Colonic mucosa (tissue), 4 donors: ENCODE measurements around the gene KCTD11. TPM values are rescaled to one million over a fixed set of nuclear protein-coding genes. Genes with fewer than 3 reads are reported as not detected.
"Not testable (repeated sequence)": the region's sequence is repeated elsewhere in the genome, so short reads cannot be mapped to it uniquely, and the experiment has no call there.

Experiments used
- DNase-seq: peaks from one replicate; pipeline ENCODE4 v3.0.0-alpha.2; 2020
- H3K27ac ChIP-seq: fragments of 200-600 bp; one replicate; pipeline ENCODE4 v1.8.0; 2021
- H3K27me3 ChIP-seq: fragments of 200-600 bp; one replicate; pipeline ENCODE4 v1.8.0; 2021
- H3K36me3 ChIP-seq: fragments of 200-600 bp; one replicate; pipeline ENCODE4 v1.8.0; 2021
- H3K4me1 ChIP-seq: fragments of 200-600 bp; one replicate; pipeline ENCODE4 v1.8.0; 2021; ENCODE audit warnings: mild to moderate bottlenecking
- H3K4me3 ChIP-seq: fragments of 200-600 bp; one replicate; pipeline ENCODE4 v1.8.0; 2021
- H3K9ac ChIP-seq, 2 donors: one replicate each; pipeline ENCODE4 v1.7.0; 2013; ENCODE audit warnings: control low read depth in 2 of 2, low read depth in 2 of 2, low read length in 2 of 2
- H3K9me3 ChIP-seq: fragments of 200-600 bp; one replicate; pipeline ENCODE4 v1.8.0; 2021
- intact Hi-C: fragments of 100-400 bp; cut with DNase I; formaldehyde crosslinking; loops from one replicate; pipeline ENCODE4 v1.14.1; 2022
- total RNA-seq, 2 donors: library from RNA; stranded (reverse); fragmentation: NEBNext Ultra II Directional in 1 of 2; extraction: Animal tissue kit (Norgen Biotek cat#: 25700) in 1 of 2; gene quantifications; one replicate each; pipeline ENCODE4 v1.2.1, GENCODE V29; 2021
- TF ChIP-seq, protein P1 (sequence below): fragments of 200-600 bp; IDR thresholded peaks from one replicate; pipeline ENCODE4 v1.8.0; 2022; ENCODE audit warnings: antibody characterized with exemption, mild to moderate bottlenecking
- donor health status: healthy.
- donor health status: DM: no; HTN: no; CAD: no.
- donor health status: DM: no; HTN: no; CAD: no.

KCTD11 gene
- total RNA-seq, 2 donors from 2014 or later = 5.6 to 12.6 TPM

DNA sequence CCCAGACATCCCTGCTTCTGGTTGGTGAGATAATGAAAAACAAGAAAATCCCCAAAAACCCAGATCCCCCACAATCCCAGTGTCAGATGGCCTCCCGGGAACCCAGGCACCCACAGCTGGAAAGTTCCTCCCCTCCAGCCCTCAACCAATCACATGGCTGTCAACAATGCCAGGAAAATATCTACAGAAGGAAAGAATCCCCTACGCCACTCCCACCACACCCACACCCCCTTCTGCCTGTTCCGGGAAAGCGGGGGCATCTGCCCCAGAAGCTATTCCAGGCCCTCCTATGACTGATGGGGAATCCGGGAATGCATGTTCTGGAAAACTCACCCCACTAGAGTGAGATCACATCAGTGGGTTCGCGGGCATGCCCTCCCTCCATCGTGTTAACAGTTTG lies 4.8 kb downstream of the KCTD11 start:
- intact Hi-C loops = loop anchor here (5.0 to 10.0 kb wide), 3 partner anchors 81 to 208 kb away; partner anchors contain the start of genes FGF11, SENP3 and TMEM102
- no peak for DNase-seq
- Histone ChIP-seq H3K4me3 (no peak overlapping the region), H3K27me3 (no peaks in the 10 kb centered on the region), H3K9me3 (no peaks in the 10 kb centered on the region), H3K27ac (peak overlapping the region; percentile 47), H3K9ac (peak overlapping the region; percentile 2 to 43), H3K4me1 (peaks cover 11% of the 10 kb centered on the region), H3K36me3 (no peaks in the 10 kb centered on the region)
- TF ChIP-seq, protein P1, sequence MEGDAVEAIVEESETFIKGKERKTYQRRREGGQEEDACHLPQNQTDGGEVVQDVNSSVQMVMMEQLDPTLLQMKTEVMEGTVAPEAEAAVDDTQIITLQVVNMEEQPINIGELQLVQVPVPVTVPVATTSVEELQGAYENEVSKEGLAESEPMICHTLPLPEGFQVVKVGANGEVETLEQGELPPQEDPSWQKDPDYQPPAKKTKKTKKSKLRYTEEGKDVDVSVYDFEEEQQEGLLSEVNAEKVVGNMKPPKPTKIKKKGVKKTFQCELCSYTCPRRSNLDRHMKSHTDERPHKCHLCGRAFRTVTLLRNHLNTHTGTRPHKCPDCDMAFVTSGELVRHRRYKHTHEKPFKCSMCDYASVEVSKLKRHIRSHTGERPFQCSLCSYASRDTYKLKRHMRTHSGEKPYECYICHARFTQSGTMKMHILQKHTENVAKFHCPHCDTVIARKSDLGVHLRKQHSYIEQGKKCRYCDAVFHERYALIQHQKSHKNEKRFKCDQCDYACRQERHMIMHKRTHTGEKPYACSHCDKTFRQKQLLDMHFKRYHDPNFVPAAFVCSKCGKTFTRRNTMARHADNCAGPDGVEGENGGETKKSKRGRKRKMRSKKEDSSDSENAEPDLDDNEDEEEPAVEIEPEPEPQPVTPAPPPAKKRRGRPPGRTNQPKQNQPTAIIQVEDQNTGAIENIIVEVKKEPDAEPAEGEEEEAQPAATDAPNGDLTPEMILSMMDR = no peak

GRCh38 chr17:7357381-7357780 lies 5.4 kb downstream of the KCTD11 start:
- H3K27me3 ChIP-seq = no peaks in the 10 kb centered on the region
- DNase-seq = no peak
- peak overlapping the region; percentile 41 for H3K27ac ChIP-seq
- H3K36me3 ChIP-seq = no peaks in the 10 kb centered on the region
- no peaks in the 10 kb centered on the region for H3K9me3 ChIP-seq
- peaks cover 11% of the 10 kb centered on the region for H3K4me1 ChIP-seq
- H3K4me3 ChIP-seq = no peak overlapping the region
- peak overlapping the region in 1 of 2 donors; percentile 12 for H3K9ac ChIP-seq
- intact Hi-C loops = loop anchor here (5.0 to 10.0 kb wide), 3 partner anchors 80 to 207 kb away; partner anchors contain the start of genes FGF11, SENP3 and TMEM102
- TF ChIP-seq, protein P1 = no peak

DNA sequence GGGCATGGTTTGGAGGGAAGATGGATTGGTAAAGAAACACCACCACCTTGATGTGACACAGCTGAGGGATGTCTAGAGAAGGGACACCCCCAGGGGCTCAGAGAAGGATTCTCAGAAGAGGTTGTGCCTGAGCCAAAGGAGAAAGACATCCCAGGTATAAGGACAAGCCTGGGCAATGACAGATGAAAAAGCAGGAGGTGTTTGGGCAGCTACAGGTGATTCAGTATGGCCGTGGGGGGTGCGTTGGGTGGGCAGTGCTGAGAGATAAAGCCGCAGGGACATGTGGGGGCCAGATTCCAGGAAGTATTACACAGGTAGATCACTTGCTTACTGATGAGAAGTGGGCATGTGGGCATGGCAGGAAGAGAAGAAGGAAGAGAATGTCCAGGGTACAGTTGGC lies 9.9 kb downstream of the KCTD11 start:
- no peaks in the 10 kb centered on the region for H3K4me1 ChIP-seq
- no peak overlapping the region for H3K27ac ChIP-seq
- H3K9me3 ChIP-seq = no peaks in the 10 kb centered on the region
- intact Hi-C loops = no loop called here
- no peak overlapping the region for H3K9ac ChIP-seq
- H3K27me3 ChIP-seq = no peaks in the 10 kb centered on the region
- DNase-seq = no peak
- TF ChIP-seq, protein P1 = no peak
- H3K36me3 ChIP-seq = no peaks in the 10 kb centered on the region
- no peak overlapping the region for H3K4me3 ChIP-seq

GRCh38 chr17:7363311-7363710 lies 11.3 kb downstream of the KCTD11 start:
- H3K27me3 ChIP-seq = no peaks in the 10 kb centered on the region
- H3K27ac ChIP-seq = no peak overlapping the region
- intact Hi-C loops = no loop called here
- no peak overlapping the region for H3K4me3 ChIP-seq
- TF ChIP-seq, protein P1 = no peak
- H3K9me3 ChIP-seq = no peaks in the 10 kb centered on the region
- H3K4me1 ChIP-seq = no peaks in the 10 kb centered on the region
- no peak for DNase-seq
- no peak overlapping the region for H3K9ac ChIP-seq
- no peaks in the 10 kb centered on the region for H3K36me3 ChIP-seq

DNA sequence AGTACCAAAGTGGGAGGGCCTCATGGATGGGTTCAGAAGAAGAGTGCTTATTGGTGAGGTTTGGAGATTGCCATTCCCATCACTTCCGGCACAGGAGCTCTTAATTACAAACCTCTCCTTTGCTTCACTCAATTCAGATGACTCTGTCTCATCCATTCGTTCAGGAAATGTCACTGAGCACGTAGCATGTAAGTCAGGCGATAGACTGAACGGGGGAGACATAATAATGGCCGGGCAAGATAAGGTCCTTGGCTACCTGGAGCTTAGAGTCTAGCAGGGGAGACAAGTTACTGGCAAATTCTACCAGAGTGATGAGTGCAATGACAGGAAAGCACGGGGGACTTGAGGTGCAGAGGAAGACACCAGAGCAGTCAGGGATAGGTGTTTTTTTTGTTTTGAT lies 14.0 kb downstream of the KCTD11 start:
- H3K4me1 ChIP-seq, intact Hi-C loops, H3K27ac ChIP-seq, H3K9ac ChIP-seq, H3K27me3 ChIP-seq, H3K36me3 ChIP-seq, DNase-seq, H3K9me3 ChIP-seq, H3K4me3 ChIP-seq: not testable (repeated sequence)

GRCh38 chr17:7367083-7367482 lies 15.1 kb downstream of the KCTD11 start:
- H3K27me3 ChIP-seq = no peaks in the 10 kb centered on the region
- no peak overlapping the region for H3K9ac ChIP-seq
- no peak overlapping the region for H3K27ac ChIP-seq
- no peak overlapping the region for H3K4me3 ChIP-seq
- no peaks in the 10 kb centered on the region for H3K4me1 ChIP-seq
- H3K9me3 ChIP-seq = no peaks in the 10 kb centered on the region
- TF ChIP-seq, protein P1 = no peak
- intact Hi-C loops = no loop called here
- H3K36me3 ChIP-seq = no peaks in the 10 kb centered on the region
- DNase-seq = no peak
